GM12878 (cell line): ENCODE results near the gene NFASC. TPM values are rescaled to one million over a fixed set of nuclear protein-coding genes. Genes with fewer than 3 reads are reported as not detected.

Experiments
- ATAC-seq: fragments of 200-7000 bp; cut with Tn5 transposase; 3 replicates; pipeline ENCODE4 v1.9.1; 2020; ENCODE audit warnings: mild to moderate bottlenecking, moderate library complexity
- BruUV-seq: library from RNA; stranded (reverse); fragments of 400-500 nt; replicated peaks from 2 replicates; lab custom pipeline; 2021; lab: Mats Ljungman, UMichigan
- CTCF ChIA-PET: fragments of 300-600 bp; sonication (Branson Sonifier 250); formaldehyde crosslinking; extraction: SDS; loops from one replicate; lab custom pipeline; 2021; ENCODE audit warnings: inconsistent platforms; lab: Yijun Ruan, JAX
- POLR2A ChIA-PET: fragments of 350-600 bp; formaldehyde crosslinking; extraction: SDS; loops from one replicate; lab custom pipeline; 2021; ENCODE audit warnings: inconsistent platforms; lab: Charles Lee
- RAD21 ChIA-PET: fragments of 300-600 bp; sonication (Branson Sonifier 250); formaldehyde crosslinking; loops from one replicate; lab custom pipeline; 2023; ENCODE audit warnings: antibody characterized with exemption; ENCODE audit not compliant: unreplicated experiment; lab: Charles Lee
- SMC1A ChIA-PET: fragments of 300-600 bp; sonication (Branson Sonifier 250); formaldehyde crosslinking; loops from one replicate; lab custom pipeline; 2023; ENCODE audit not compliant: unreplicated experiment, uncharacterized antibody; lab: Charles Lee
- DNase-seq: peaks from one replicate; pipeline ENCODE4 v3.0.0-alpha.2; 2011; ENCODE audit warnings: low read depth, low spot score
- FAIRE-seq: peaks from 3 replicates; lab custom pipeline; 2011; peaks lifted over from hg19 to GRCh38; lab: Jason Lieb, UNC
- H2AFZ ChIP-seq: 2 replicates; pipeline ENCODE4 v1.6.0; 2011; ENCODE audit warnings: low read depth, low read length, control low read depth; ENCODE audit not compliant: control insufficient read depth
- H3K27ac ChIP-seq: 2 replicates; pipeline ENCODE4 v1.5.1; 2011; ENCODE audit warnings: control low read depth; ENCODE audit not compliant: control insufficient read depth, insufficient read depth
- H3K27me3 ChIP-seq, 2 experiments: replicated peaks in 1 of 2; 2 replicates each; pipeline versions ENCODE4 v1.6.0 to v1.6.1; 2011; ENCODE audit warnings: low read length in 1 of 2; ENCODE audit not compliant: control insufficient read depth in 2 of 2, insufficient read depth in 2 of 2
- H3K36me3 ChIP-seq, 2 experiments: 2 replicates each; pipeline ENCODE4 v1.5.1; 2011; ENCODE audit warnings: low read length in 1 of 2; ENCODE audit not compliant: control insufficient read depth in 2 of 2, insufficient read depth in 2 of 2
- H3K4me1 ChIP-seq: 2 replicates; pipeline ENCODE4 v1.6.1; 2011; ENCODE audit warnings: mild to moderate bottlenecking, low read length, moderate library complexity, mixed read lengths; ENCODE audit not compliant: control insufficient read depth, insufficient read depth
- H3K4me2 ChIP-seq: 2 replicates; pipeline ENCODE4 v1.6.0; 2011; ENCODE audit warnings: control low read depth; ENCODE audit not compliant: control insufficient read depth, insufficient read depth
- H3K4me3 ChIP-seq: fragments of 200-600 bp; sonication (generic); 2 replicates; pipeline ENCODE4 v1.5.1; 2016
- H3K79me2 ChIP-seq: 2 replicates; pipeline ENCODE4 v1.6.0; 2011; ENCODE audit warnings: low read length; ENCODE audit not compliant: control insufficient read depth, insufficient read depth
- H3K9ac ChIP-seq: 2 replicates; pipeline ENCODE4 v1.8.0; 2011; ENCODE audit warnings: low read length, control low read depth, mixed read lengths; ENCODE audit not compliant: control insufficient read depth, insufficient read depth
- H3K9me3 ChIP-seq: replicated peaks from 3 replicates; pipeline ENCODE4 v1.5.1; 2011; ENCODE audit warnings: mild to moderate bottlenecking, low read length; ENCODE audit not compliant: control insufficient read depth, insufficient read depth
- H4K20me1 ChIP-seq: 2 replicates; pipeline ENCODE4 v1.6.0; 2011; ENCODE audit not compliant: control insufficient read depth, insufficient read depth
- CHD2 ChIP-seq: IDR thresholded peaks from 2 replicates; pipeline ENCODE4 v1.6.1; 2011; ENCODE audit warnings: low read depth, low read length, improper control_type of control experiment, borderline replicate concordance
- EGR1 ChIP-seq, 2 experiments: IDR thresholded peaks; 1 replicate in 1 of 2; 2 replicates in 1 of 2; pipeline ENCODE4 v1.6.1; 2011 to 2012; ENCODE audit warnings: low read depth in 2 of 2, low read length in 2 of 2, borderline replicate concordance in 1 of 2, mild to moderate bottlenecking in 1 of 2, moderate library complexity in 1 of 2
- EP300 ChIP-seq, 2 experiments: fragments of 150-350 bp in 1 of 2; IDR thresholded peaks; 2 replicates each; pipeline ENCODE4 v1.6.1; 2011 to 2012; ENCODE audit warnings: low read depth in 2 of 2, low read length in 2 of 2, borderline replicate concordance in 1 of 2, improper control_type of control experiment in 1 of 2, inconsistent platforms in 1 of 2; ENCODE audit not compliant: control insufficient read depth in 1 of 2
- KAT2A ChIP-seq: conservative IDR thresholded peaks from 2 replicates; pipeline ENCODE4 v1.6.1; 2011; ENCODE audit warnings: low read depth, low read length; ENCODE audit not compliant: control insufficient read depth
- MTA2 ChIP-seq: fragments of 450-650 bp; IDR thresholded peaks from 2 replicates; pipeline ENCODE4 v1.6.1; 2016; ENCODE audit warnings: low read depth, mild to moderate bottlenecking, moderate library complexity
- SIN3A ChIP-seq: IDR thresholded peaks from 2 replicates; pipeline ENCODE4 v1.6.1; 2012; ENCODE audit warnings: low read depth, low read length, improper control_type of control experiment
- STAT3 ChIP-seq: IDR thresholded peaks from 2 replicates; pipeline ENCODE4 v1.6.1; 2011; ENCODE audit warnings: low read depth, low read length, improper control_type of control experiment
- WGBS: methylation state at CpG from one replicate; pipeline ENCODE4 v1.1.6; 2016; ENCODE audit warnings: low lambda C conversion rate; ENCODE audit not compliant: insufficient replicate concordance, insufficient coverage; ENCODE audit errors: missing lambda C conversion rate; 5-methylcytosine and 5-hydroxymethylcytosine counted together
- in situ Hi-C: fragments of 300-500 bp; cut with MboI; formaldehyde crosslinking; loops from 9 replicates; pipeline ENCODE4 v1.14.3; 2018; ENCODE audit warnings: mixed read lengths
- intact Hi-C: fragments of 100-400 bp; cut with micrococcal nuclease; formaldehyde crosslinking; loops from one replicate; pipeline ENCODE4 v1.14.2; 2022; ENCODE audit not compliant: unreplicated experiment
- polyA plus RNA-seq, 11 experiments: library from polyadenylated mRNA; depleted of rRNA in 4 of 11; unstranded in 6 of 11; stranded (reverse) in 5 of 11; fragments of >200 nt; fragmentation: Nextera tagmentation in 4 of 11; fragmentation: Illumina TruSeq in 1 of 11; extraction: Ambion mirVana in 4 of 11; extraction: Trizol in 1 of 11; gene quantifications; 1 replicate in 1 of 11; 2 replicates in 10 of 11; pipeline versions ENCODE4 v1.2.1 to v1.2.3, GENCODE V29; 2011 to 2016; ENCODE audit warnings: inconsistent platforms in 2 of 11, missing spikeins in 2 of 11, low read depth in 1 of 11
- total RNA-seq, 4 experiments: library from RNA; depleted of rRNA in 3 of 4; stranded (reverse); fragments of >200 nt in 3 of 4; fragmentation: Illumina TruSeq in 1 of 4; extraction: Trizol in 1 of 4; gene quantifications; 2 replicates each; pipeline versions ENCODE4 v1.2.1 to v1.2.3, GENCODE V29; 2013 to 2021
- TF ChIP-seq, protein P1 (sequence below), 3 experiments: IDR thresholded peaks in 2 of 3; conservative IDR thresholded peaks in 1 of 3; 2 replicates each; pipeline ENCODE4 v1.5.1; 2011; ENCODE audit warnings: low read depth in 3 of 3, low read length in 3 of 3, mild to moderate bottlenecking in 3 of 3, control low read depth in 2 of 3, moderate library complexity in 2 of 3, inconsistent platforms in 1 of 3, mixed read lengths in 1 of 3; ENCODE audit not compliant: control insufficient read depth in 2 of 3, insufficient read depth in 1 of 3; ENCODE audit errors: extremely low read depth in 1 of 3
- TF ChIP-seq, protein P2 (sequence below): IDR thresholded peaks from 2 replicates; pipeline ENCODE4 v1.6.1; 2011; ENCODE audit warnings: borderline replicate concordance, low read depth, mild to moderate bottlenecking, moderate library complexity, mixed read lengths, low read length; ENCODE audit not compliant: insufficient read depth; ENCODE audit errors: extremely low read length
- TF ChIP-seq, protein P3 (sequence below): fragments of 450-650 bp; IDR thresholded peaks from 2 replicates; pipeline ENCODE4 v1.6.1; 2016; ENCODE audit warnings: mild to moderate bottlenecking
- TF ChIP-seq, protein P4 (sequence below): fragments of 450-650 bp; IDR thresholded peaks from 2 replicates; pipeline ENCODE4 v1.6.1; 2017; ENCODE audit warnings: mild to moderate bottlenecking
- TF ChIP-seq, protein P5 (sequence below): IDR thresholded peaks from 2 replicates; pipeline ENCODE4 v1.6.1; 2012; ENCODE audit warnings: low read depth, low read length, improper control_type of control experiment

The NFASC gene
- total and polyA plus RNA-seq, 10 of the 15 experiments (the other 5 are each of a cell fraction or from before 2014, with no cell fraction given) = 0.04 to 0.31 (median 0.12) TPM; not detected in 4

DNA sequence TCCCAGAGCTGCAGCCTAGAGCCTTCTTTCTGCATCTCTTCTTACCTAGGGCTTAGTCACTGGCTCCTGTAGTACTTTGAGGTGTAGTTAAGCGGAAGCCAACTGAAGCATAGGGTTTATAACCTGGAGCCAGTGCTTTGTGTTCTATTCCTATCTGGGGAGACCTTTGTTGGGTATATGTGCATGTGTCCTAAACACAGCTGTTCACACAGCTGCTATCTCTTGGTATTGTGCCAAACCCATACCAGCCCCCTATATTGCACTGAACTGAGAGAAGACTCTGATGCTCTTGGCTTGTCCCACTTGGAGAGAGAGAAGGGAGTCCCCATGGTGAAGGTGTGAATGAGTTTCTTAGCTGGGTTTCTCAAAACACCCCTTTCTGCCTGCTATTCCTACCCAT lies 17.2 kb upstream of the NFASC start (continued):
- TF ChIP-seq, protein P1, sequence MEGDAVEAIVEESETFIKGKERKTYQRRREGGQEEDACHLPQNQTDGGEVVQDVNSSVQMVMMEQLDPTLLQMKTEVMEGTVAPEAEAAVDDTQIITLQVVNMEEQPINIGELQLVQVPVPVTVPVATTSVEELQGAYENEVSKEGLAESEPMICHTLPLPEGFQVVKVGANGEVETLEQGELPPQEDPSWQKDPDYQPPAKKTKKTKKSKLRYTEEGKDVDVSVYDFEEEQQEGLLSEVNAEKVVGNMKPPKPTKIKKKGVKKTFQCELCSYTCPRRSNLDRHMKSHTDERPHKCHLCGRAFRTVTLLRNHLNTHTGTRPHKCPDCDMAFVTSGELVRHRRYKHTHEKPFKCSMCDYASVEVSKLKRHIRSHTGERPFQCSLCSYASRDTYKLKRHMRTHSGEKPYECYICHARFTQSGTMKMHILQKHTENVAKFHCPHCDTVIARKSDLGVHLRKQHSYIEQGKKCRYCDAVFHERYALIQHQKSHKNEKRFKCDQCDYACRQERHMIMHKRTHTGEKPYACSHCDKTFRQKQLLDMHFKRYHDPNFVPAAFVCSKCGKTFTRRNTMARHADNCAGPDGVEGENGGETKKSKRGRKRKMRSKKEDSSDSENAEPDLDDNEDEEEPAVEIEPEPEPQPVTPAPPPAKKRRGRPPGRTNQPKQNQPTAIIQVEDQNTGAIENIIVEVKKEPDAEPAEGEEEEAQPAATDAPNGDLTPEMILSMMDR (IDR thresholded peaks at IDR 0.05 in 2 of 3, conservative IDR thresholded peaks at IDR 0.05 in 1 of 3; ENCODE audit: control insufficient read depth in 2 of 3, extremely low read depth in 1 of 3, insufficient read depth in 1 of 3, low read depth in 3 of 3, low read length in 3 of 3) = no peak
- TF ChIP-seq, protein P2, sequence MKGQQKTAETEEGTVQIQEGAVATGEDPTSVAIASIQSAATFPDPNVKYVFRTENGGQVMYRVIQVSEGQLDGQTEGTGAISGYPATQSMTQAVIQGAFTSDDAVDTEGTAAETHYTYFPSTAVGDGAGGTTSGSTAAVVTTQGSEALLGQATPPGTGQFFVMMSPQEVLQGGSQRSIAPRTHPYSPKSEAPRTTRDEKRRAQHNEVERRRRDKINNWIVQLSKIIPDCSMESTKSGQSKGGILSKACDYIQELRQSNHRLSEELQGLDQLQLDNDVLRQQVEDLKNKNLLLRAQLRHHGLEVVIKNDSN = no peak
- no peak for TF ChIP-seq SIN3A
- TF ChIP-seq STAT3 = no peak
- TF ChIP-seq EGR1 (IDR thresholded peaks at IDR 0.05; ENCODE audit: borderline replicate concordance in 1 of 2, low read depth in 2 of 2, low read length in 2 of 2) = no peak
- no peak for TF ChIP-seq CHD2
- TF ChIP-seq KAT2A = no peak

DNA sequence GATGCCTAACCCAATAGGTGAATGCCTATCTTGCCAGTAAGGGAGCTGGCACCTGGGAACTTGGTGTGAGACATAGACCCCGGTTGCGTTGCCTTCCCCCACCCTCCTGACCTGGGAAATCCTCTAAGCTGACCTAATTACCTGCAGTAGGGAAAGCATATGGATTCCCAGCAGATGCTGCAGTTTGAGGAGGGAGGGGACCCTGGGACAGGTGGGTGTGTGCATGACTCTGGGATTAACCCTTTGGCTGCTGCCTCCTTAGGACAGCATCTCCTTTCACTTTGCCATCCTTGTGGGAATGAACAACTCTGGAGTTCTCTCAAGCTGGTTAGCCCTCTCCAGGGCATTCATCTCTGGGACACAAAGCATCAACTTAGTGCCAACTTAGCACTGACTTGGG lies 16.4 kb upstream of the NFASC start:
- ChIA-PET RAD21 (no interaction called here), SMC1A (no interaction called here), POLR2A (no interaction called here), CTCF (no interaction called here)
- Histone ChIP-seq H3K4me3 (no peak overlapping the region), H3K9ac (no peak overlapping the region), H3K27me3 (peaks cover 0 to 1% of the 10 kb centered on the region in 2 experiments; a peak in 1 of 4 replicates), H4K20me1 (no peaks in the 10 kb centered on the region), H3K27ac (no peak overlapping the region), H3K36me3 (no peaks in the 10 kb centered on the region), H2AFZ (no peak overlapping the region), H3K9me3 (no peaks in the 10 kb centered on the region), H3K4me2 (no peak overlapping the region), H3K79me2 (no peaks in the 10 kb centered on the region), H3K4me1 (no peaks in the 10 kb centered on the region)
- no peak for ATAC-seq
- no peak for FAIRE-seq
- BruUV-seq = no TSS peak
- 56% methylated on average over 2 of the region's 2 CpGs for WGBS
- intact Hi-C loops (no loop called here), in situ Hi-C loops (no loop called here)
- DNase-seq = no peak
- TF ChIP-seq, protein P3, sequence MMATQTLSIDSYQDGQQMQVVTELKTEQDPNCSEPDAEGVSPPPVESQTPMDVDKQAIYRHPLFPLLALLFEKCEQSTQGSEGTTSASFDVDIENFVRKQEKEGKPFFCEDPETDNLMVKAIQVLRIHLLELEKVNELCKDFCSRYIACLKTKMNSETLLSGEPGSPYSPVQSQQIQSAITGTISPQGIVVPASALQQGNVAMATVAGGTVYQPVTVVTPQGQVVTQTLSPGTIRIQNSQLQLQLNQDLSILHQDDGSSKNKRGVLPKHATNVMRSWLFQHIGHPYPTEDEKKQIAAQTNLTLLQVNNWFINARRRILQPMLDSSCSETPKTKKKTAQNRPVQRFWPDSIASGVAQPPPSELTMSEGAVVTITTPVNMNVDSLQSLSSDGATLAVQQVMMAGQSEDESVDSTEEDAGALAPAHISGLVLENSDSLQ = no peak
- TF ChIP-seq MTA2 (no peak), EGR1 (IDR thresholded peaks at IDR 0.05; ENCODE audit: borderline replicate concordance in 1 of 2, low read depth in 2 of 2, low read length in 2 of 2) (no peak), EP300 (IDR thresholded peaks at IDR 0.05; ENCODE audit: borderline replicate concordance in 1 of 2, control insufficient read depth in 1 of 2, low read depth in 2 of 2, low read length in 2 of 2) (no peak)
- TF ChIP-seq, protein P4, sequence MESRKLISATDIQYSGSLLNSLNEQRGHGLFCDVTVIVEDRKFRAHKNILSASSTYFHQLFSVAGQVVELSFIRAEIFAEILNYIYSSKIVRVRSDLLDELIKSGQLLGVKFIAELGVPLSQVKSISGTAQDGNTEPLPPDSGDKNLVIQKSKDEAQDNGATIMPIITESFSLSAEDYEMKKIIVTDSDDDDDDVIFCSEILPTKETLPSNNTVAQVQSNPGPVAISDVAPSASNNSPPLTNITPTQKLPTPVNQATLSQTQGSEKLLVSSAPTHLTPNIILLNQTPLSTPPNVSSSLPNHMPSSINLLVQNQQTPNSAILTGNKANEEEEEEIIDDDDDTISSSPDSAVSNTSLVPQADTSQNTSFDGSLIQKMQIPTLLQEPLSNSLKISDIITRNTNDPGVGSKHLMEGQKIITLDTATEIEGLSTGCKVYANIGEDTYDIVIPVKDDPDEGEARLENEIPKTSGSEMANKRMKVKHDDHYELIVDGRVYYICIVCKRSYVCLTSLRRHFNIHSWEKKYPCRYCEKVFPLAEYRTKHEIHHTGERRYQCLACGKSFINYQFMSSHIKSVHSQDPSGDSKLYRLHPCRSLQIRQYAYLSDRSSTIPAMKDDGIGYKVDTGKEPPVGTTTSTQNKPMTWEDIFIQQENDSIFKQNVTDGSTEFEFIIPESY = no peak
- TF ChIP-seq, protein P5, sequence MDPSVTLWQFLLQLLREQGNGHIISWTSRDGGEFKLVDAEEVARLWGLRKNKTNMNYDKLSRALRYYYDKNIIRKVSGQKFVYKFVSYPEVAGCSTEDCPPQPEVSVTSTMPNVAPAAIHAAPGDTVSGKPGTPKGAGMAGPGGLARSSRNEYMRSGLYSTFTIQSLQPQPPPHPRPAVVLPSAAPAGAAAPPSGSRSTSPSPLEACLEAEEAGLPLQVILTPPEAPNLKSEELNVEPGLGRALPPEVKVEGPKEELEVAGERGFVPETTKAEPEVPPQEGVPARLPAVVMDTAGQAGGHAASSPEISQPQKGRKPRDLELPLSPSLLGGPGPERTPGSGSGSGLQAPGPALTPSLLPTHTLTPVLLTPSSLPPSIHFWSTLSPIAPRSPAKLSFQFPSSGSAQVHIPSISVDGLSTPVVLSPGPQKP = no peak
